GM13976 (cell line): ENCODE measurements around the gene C10orf71.

ENCODE experiments used
- DNase-seq: peaks from one replicate; pipeline ENCODE4 v3.0.0; 2012; ENCODE audit warnings: low spot score
- CTCF ChIP-seq: IDR thresholded peaks from 2 replicates; pipeline ENCODE4 v1.5.1; 2012; ENCODE audit warnings: borderline replicate concordance, mild to moderate bottlenecking; ENCODE audit not compliant: insufficient read depth; ENCODE audit errors: extremely low read depth, missing control alignments, control extremely low read depth
- in situ Hi-C: fragments of 300-500 bp; cut with MboI; formaldehyde crosslinking; loops from one replicate; pipeline ENCODE4 v1.12.0; 2022; ENCODE audit warnings: low sequenced_read_pairs, mixed read lengths, inconsistent platforms; ENCODE audit not compliant: unreplicated experiment

C10orf71 gene

GRCh38 chr10:49318028-49318427 lies 19.1 kb downstream of the C10orf71 start:
- no peak for DNase-seq
- in situ Hi-C loops: no loop called here
- no peak for TF ChIP-seq CTCF

GRCh38 chr10:49318755-49319154 lies 19.8 kb downstream of the C10orf71 start:
- DNase-seq: no peak
- in situ Hi-C loops: no loop called here
- no peak for TF ChIP-seq CTCF

DNA sequence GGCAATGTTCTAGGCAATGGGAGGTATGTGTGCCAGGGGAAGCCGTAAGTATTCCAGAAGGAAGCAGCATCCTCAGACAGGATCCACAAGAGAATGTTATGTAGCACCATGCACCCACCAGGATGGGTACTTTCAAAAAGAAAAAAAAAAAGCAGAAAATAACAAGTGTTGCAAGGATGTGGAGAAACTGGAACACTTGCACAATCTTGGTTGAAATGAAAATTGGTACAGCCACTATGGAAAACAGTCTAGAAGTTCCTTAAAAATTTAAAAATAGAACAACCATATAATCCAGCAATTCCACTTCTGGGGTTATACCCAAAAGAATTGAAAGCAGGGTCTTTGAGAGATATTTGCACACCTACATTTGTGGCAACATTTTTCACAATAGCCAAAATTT lies 20.2 kb downstream of the C10orf71 start:
- in situ Hi-C loops: no loop called here
- DNase-seq: no peak

GRCh38 chr10:49320191-49320590 lies 21.2 kb downstream of the C10orf71 start:
- TF ChIP-seq CTCF: no peak
- DNase-seq: no peak
- in situ Hi-C loops: no loop called here

More for the DNA sequence above, 20.2 kb downstream of the C10orf71 start:
- TF ChIP-seq CTCF: no peak

- in situ Hi-C loops: no loop called here
- no peak for TF ChIP-seq CTCF
- DNase-seq: no peak
These were observed 22.1 kb downstream of the C10orf71 start for GRCh38 chr10:49321021-49321420.

- no peak for TF ChIP-seq CTCF
- in situ Hi-C loops: no loop called here
- no peak for DNase-seq
These were observed 23.6 kb downstream of the C10orf71 start for GRCh38 chr10:49322371-49323170.
